GM13977 (cell line): Measurements from ENCODE around the gene TACR1.

Source experiments
- DNase-seq: peaks from one replicate; pipeline ENCODE4 v3.0.0; 2012; ENCODE audit warnings: low spot score
- CTCF ChIP-seq: IDR thresholded peaks from 2 replicates; pipeline ENCODE4 v1.5.1; 2012; ENCODE audit warnings: mild to moderate bottlenecking, control low read depth; ENCODE audit not compliant: insufficient read depth; ENCODE audit errors: extremely low read depth, missing control alignments
- in situ Hi-C: fragments of 300-500 bp; cut with MboI; formaldehyde crosslinking; loops from one replicate; pipeline ENCODE4 v1.12.0; 2022; ENCODE audit warnings: low sequenced_read_pairs, low pct_unique_long_range_greater_than_20kb, mixed read lengths, inconsistent platforms; ENCODE audit not compliant: unreplicated experiment

TACR1 gene

GRCh38 chr2:75041731-75042600, 157.4 kb downstream of the TACR1 start:
- no peak for DNase-seq
- in situ Hi-C loops = no loop called here
- TF ChIP-seq CTCF = no peak

GRCh38 chr2:75041226-75041625, 158.1 kb downstream of the TACR1 start:
- DNase-seq = no peak
- in situ Hi-C loops = no loop called here
- TF ChIP-seq CTCF = no peak

GRCh38 chr2:75035444-75036353, 163.6 kb downstream of the TACR1 start:
- TF ChIP-seq CTCF = no peak
- DNase-seq = no peak
- in situ Hi-C loops = no loop called here

GRCh38 chr2:75033516-75033915, 165.8 kb downstream of the TACR1 start:
- no peak for DNase-seq
- no peak for TF ChIP-seq CTCF
- in situ Hi-C loops = no loop called here

GRCh38 chr2:75031906-75032803, 167.2 kb downstream of the TACR1 start:
- in situ Hi-C loops = no loop called here
- no peak for TF ChIP-seq CTCF

GRCh38 chr2:75031171-75031570, 168.1 kb downstream of the TACR1 start:
- no peak for DNase-seq
- TF ChIP-seq CTCF = no peak
- in situ Hi-C loops = no loop called here

More at GRCh38 chr2:75031906-75032803, 167.2 kb downstream of the TACR1 start:
- DNase-seq = no peak
